ENCODE measurements around the gene ENTHD1.
A peak's percentile ranks its signal among the peaks of the same experiment; 100 is the strongest.

ENTHD1 gene

DNA sequence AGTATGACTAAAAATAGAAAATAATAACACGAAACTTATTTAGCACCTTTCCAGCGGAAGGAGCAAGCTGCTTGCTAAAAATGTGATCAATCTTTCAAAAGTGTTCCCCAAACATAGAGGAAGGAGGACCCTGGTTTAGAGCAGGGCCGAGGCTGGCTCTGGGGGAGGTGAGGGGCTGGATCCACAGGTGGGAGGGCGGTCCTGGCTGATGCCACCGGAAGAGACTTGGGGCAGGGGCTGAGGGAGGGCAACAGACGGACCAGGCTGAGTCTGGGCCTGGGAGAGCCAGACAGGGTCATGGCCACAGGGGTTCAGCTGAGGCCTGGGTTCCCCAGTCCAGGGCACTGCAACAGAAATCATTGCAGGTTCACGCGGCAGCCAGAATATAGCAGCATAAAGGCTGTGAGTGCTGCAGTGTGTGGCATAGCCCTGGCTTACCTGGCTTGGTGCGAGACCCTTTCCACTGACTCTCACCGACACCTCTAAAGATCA is 179.7 kb downstream of the ENTHD1 start:
- TF ChIP-seq ZBTB20 (tag by site-specific recombination; IDR thresholded peaks at IDR 0.05) = 0 out of 2 replicates have a peak, but pooled peaks have one; percentile 30
- TF ChIP-seq ZNF423 (tag by site-specific recombination; IDR thresholded peaks at IDR 0.05) = no peak
- TF ChIP-seq WT1 (tag by site-specific recombination; IDR thresholded peaks at IDR 0.05) = no peak
- no peak for TF ChIP-seq EGR2 (tag by site-specific recombination; IDR thresholded peaks at IDR 0.05; ENCODE audit: low read depth)
- peak; percentile 79 for TF ChIP-seq SCRT2 (tag by site-specific recombination; IDR thresholded peaks at IDR 0.05)
- TF ChIP-seq SCRT1 (tag by site-specific recombination; IDR thresholded peaks at IDR 0.05; ENCODE audit: borderline replicate concordance) = 0 out of 2 replicates have a peak, but pooled peaks have one; percentile 33
- no peak for TF ChIP-seq ZNF350 (tag by site-specific recombination; IDR thresholded peaks at IDR 0.05)
- TF ChIP-seq, protein P1, sequence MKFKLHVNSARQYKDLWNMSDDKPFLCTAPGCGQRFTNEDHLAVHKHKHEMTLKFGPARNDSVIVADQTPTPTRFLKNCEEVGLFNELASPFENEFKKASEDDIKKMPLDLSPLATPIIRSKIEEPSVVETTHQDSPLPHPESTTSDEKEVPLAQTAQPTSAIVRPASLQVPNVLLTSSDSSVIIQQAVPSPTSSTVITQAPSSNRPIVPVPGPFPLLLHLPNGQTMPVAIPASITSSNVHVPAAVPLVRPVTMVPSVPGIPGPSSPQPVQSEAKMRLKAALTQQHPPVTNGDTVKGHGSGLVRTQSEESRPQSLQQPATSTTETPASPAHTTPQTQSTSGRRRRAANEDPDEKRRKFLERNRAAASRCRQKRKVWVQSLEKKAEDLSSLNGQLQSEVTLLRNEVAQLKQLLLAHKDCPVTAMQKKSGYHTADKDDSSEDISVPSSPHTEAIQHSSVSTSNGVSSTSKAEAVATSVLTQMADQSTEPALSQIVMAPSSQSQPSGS (tag by site-specific recombination; IDR thresholded peaks at IDR 0.05; ENCODE audit: low read depth) = no peak
- Histone ChIP-seq H3K9me3 (ENCODE audit: control insufficient read depth, insufficient read depth, low read depth, low read length) (no peaks in the 10 kb centered on the region), H3K36me3 (ENCODE audit: control insufficient read depth in 2 of 2, insufficient read depth in 1 of 2, low read length in 2 of 2) (no peaks in the 10 kb centered on the region), H3K4me3 (ENCODE audit: low read depth, low read length) (no peak overlapping the region), H3K27ac (ENCODE audit: extremely low read depth, low read depth, low read length) (no peak overlapping the region), H3K4me1 (ENCODE audit: control insufficient read depth, insufficient read depth, low read length) (no peaks in the 10 kb centered on the region)
- CTCF ChIA-PET = no interaction called here
- POLR2A ChIA-PET = no interaction called here

DNA sequence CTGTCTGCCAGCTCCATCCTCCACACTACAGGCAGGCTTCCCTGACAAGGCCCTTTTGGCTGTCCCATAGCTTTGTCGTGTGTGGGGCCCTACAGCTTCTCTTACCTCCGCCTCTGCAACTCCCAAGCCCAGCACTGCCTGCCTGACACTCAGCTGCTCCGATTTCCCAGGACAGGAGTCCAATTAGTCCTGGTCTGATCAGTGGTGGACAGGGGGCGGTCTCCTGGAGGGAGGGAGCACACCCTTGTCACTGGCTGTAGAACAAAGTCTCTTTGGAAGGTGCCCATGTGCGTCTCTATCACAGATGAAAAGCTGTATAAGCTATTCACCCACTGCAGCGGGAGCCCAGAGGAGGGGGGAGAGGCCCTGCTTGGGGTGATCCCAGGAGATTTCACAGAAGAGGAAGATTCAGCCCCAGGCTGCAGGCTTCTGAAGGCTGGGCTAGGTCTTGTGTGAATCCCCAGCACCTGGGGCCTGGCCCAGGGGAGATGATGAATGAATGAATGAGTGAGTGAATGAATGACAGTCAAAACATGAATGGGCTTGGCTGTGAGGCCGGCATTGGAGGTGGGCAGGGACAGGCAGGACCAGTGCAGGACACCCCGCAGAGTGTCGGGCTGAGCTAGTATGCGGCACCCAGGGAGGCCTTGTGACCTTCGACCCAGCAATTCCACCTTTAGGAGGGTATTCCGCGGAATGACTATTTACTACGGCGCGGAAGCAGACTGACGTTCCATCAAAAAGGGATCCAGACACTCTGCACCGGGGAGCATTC is 180.6 kb downstream of the ENTHD1 start:
- CTCF ChIA-PET = interaction anchor here (1.2 kb wide), 1 partner anchor 26 kb away, joined by 3 read pairs; no protein-coding TSS in a partner anchor
- no peak for TF ChIP-seq ZNF623 (tag by site-specific recombination; IDR thresholded peaks at IDR 0.05)
- TF ChIP-seq, protein P2, sequence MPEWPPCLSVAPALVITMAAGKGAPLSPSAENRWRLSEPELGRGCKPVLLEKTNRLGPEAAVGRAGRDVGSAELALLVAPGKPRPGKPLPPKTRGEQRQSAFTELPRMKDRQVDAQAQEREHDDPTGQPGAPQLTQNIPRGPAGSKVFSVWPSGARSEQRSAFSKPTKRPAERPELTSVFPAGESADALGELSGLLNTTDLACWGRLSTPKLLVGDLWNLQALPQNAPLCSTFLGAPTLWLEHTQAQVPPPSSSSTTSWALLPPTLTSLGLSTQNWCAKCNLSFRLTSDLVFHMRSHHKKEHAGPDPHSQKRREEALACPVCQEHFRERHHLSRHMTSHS (tag by site-specific recombination; IDR thresholded peaks at IDR 0.05) = no peak
- no peak for TF ChIP-seq ZNF776 (tag by site-specific recombination; IDR thresholded peaks at IDR 0.05; ENCODE audit: borderline replicate concordance)
- TF ChIP-seq, protein P3, sequence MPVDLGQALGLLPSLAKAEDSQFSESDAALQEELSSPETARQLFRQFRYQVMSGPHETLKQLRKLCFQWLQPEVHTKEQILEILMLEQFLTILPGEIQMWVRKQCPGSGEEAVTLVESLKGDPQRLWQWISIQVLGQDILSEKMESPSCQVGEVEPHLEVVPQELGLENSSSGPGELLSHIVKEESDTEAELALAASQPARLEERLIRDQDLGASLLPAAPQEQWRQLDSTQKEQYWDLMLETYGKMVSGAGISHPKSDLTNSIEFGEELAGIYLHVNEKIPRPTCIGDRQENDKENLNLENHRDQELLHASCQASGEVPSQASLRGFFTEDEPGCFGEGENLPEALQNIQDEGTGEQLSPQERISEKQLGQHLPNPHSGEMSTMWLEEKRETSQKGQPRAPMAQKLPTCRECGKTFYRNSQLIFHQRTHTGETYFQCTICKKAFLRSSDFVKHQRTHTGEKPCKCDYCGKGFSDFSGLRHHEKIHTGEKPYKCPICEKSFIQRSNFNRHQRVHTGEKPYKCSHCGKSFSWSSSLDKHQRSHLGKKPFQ (tag by site-specific recombination; IDR thresholded peaks at IDR 0.05) = no peak
- TF ChIP-seq ZNF138 (tag by site-specific recombination; IDR thresholded peaks at IDR 0.05; ENCODE audit: borderline replicate concordance) = no peak
- TF ChIP-seq ZFP3 (tag by site-specific recombination; IDR thresholded peaks at IDR 0.05; ENCODE audit: low read depth) = no peak
- TF ChIP-seq OVOL3 (tag by site-specific recombination; IDR thresholded peaks at IDR 0.05) = no peak
- no peak for TF ChIP-seq ZNF785 (tag by site-specific recombination; IDR thresholded peaks at IDR 0.05)
- no peak for TF ChIP-seq MYNN (tag by site-specific recombination; IDR thresholded peaks at IDR 0.05; ENCODE audit: borderline replicate concordance)
- TF ChIP-seq ZNF121 (tag by site-specific recombination; IDR thresholded peaks at IDR 0.05) = no peak
- no peak for TF ChIP-seq BCL11A (tag by site-specific recombination; IDR thresholded peaks at IDR 0.05; ENCODE audit: low read depth)
- TF ChIP-seq ZNF404 (tag by site-specific recombination; IDR thresholded peaks at IDR 0.05) = no peak
- no peak for TF ChIP-seq ZNF350 (tag by site-specific recombination; IDR thresholded peaks at IDR 0.05)
- TF ChIP-seq, protein P4, sequence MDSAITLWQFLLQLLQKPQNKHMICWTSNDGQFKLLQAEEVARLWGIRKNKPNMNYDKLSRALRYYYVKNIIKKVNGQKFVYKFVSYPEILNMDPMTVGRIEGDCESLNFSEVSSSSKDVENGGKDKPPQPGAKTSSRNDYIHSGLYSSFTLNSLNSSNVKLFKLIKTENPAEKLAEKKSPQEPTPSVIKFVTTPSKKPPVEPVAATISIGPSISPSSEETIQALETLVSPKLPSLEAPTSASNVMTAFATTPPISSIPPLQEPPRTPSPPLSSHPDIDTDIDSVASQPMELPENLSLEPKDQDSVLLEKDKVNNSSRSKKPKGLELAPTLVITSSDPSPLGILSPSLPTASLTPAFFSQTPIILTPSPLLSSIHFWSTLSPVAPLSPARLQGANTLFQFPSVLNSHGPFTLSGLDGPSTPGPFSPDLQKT (IDR thresholded peaks at IDR 0.05; ENCODE audit: borderline replicate concordance, low read depth, low read length) = no peak
- TF ChIP-seq ZNF2 (tag by site-specific recombination; IDR thresholded peaks at IDR 0.05) = no peak
- TF ChIP-seq, protein P5, sequence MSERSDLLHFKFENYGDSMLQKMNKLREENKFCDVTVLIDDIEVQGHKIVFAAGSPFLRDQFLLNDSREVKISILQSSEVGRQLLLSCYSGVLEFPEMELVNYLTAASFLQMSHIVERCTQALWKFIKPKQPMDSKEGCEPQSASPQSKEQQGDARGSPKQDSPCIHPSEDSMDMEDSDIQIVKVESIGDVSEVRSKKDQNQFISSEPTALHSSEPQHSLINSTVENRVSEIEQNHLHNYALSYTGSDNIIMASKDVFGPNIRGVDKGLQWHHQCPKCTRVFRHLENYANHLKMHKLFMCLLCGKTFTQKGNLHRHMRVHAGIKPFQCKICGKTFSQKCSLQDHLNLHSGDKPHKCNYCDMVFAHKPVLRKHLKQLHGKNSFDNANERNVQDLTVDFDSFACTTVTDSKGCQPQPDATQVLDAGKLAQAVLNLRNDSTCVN (tag by site-specific recombination; optimal IDR thresholded peaks at IDR 0.05) = no peak
- Histone ChIP-seq H3K36me3 (ENCODE audit: control insufficient read depth in 2 of 2, insufficient read depth in 1 of 2, low read length in 2 of 2) (no peaks in the 10 kb centered on the region), H3K4me1 (ENCODE audit: control insufficient read depth, insufficient read depth, low read length) (no peaks in the 10 kb centered on the region), H3K4me3 (ENCODE audit: low read depth, low read length) (no peak overlapping the region), H3K9me3 (ENCODE audit: control insufficient read depth, insufficient read depth, low read depth, low read length) (no peaks in the 10 kb centered on the region), H3K27ac (ENCODE audit: extremely low read depth, low read depth, low read length) (no peak overlapping the region)
- POLR2A ChIA-PET = no interaction called here
